Left colon (tissue), 2 donors: Measurements from ENCODE around the gene ZNF487. TPM values are rescaled to one million over a fixed set of nuclear protein-coding genes. Genes with fewer than 3 reads are reported as not detected.
A peak's percentile ranks its signal among the peaks of the same experiment; 100 is the strongest.
"Not testable (repeated sequence)": the region's sequence is repeated elsewhere in the genome, so short reads cannot be mapped to it uniquely, and the experiment has no call there.

Experiments
- ATAC-seq: fragments of 200-7000 bp; cut with Tn5 transposase; one replicate; pipeline ENCODE4 v1.9.1; 2020; ENCODE audit warnings: mild to moderate bottlenecking, moderate library complexity
- DNase-seq, 2 donors: peaks; one replicate each; pipeline ENCODE4 v3.0.0-alpha.2; 2020
- intact Hi-C, 2 donors: fragments of 100-400 bp; cut with DNase I in 1 of 2; cut with micrococcal nuclease in 1 of 2; formaldehyde crosslinking; loops; one replicate each; pipeline versions ENCODE4 v1.11.2 to v1.14.0; 2022; cut with DNase I, micrococcal nuclease
- total RNA-seq, 2 donors: library from RNA; stranded (reverse); fragmentation: NEBNext Ultra II Directional; extraction: Animal tissue kit (Norgen Biotek cat#: 25700); gene quantifications; one replicate each; pipeline ENCODE4 v1.2.1, GENCODE V29; 2021
- donor health status: DM: no; HTN: no; CAD: no.
- donor health status: DM: yes; HTN: yes; CAD: no.

Gene ZNF487
- total RNA-seq, 2 donors from 2014 or later: 5.2 to 5.9 TPM

DNA sequence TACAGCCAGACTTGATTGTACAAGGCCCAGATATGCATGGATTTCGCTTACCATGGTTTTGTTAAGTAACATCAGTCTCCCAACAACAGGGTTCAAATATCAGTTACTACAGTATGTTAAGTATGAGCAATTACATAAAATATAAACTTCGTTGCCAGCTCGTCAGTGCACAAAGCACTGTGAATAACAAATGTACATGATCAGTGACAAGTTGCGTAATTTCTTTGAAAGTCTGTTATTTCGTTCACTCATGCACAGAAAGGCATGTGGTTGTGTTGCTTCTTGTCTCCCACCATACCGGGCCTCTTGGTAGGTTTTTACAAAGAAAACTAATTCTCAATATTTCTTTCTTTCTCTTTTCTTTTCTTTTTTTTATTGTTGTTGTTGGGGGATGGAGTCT is 12.5 kb upstream of the ZNF487 start:
- no peak for ATAC-seq
- intact Hi-C loops: no loop called here
- no peak for DNase-seq

- intact Hi-C loops, DNase-seq, ATAC-seq: not testable (repeated sequence)
Observed at GRCh38 chr10:43426476-43426875, 10.4 kb upstream of the ZNF487 start.

DNA sequence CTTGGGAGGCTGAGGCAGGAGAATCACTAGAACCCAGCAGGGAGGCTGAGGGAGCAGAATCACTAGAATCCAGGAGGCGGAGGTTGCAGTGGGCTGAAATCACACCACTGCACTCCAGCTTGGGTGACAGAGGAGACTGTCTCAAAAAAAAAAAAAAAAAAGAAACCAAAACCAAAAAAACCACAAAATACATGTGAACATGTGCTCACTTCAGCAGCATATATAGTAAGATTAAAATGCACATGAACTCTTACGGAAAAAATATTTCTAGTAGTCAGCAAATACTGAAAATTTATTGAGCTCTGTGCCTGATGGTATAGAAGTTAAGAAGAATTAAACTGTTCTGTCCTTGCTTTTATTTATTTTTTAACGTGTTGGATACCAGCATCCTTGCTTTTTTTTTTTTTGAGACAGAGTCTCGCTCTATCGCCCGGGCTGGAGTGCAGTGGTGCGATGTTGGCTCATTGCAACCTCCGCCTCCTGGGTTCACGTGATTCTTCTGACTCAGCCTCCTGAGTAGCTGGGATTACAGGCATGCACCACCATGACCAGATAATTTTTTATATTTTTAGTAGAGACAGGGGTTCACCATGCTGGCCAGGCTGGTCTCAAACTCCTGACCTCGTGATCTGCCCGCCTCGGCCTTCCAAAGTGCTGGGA is 9.6 kb upstream of the ZNF487 start:
- ATAC-seq (no peak), DNase-seq (no peak)
- intact Hi-C loops: no loop called here

- no peak for ATAC-seq
- intact Hi-C loops: no loop called here
Observed at GRCh38 chr10:43430926-43431663, 5.8 kb upstream of the ZNF487 start.

GRCh38 chr10:43437141-43437870 is 395 bp downstream of the ZNF487 start:
- intact Hi-C loops: no loop called here
- ATAC-seq (peak; percentile 7), DNase-seq (no peak)

More at GRCh38 chr10:43430926-43431663, 5.8 kb upstream of the ZNF487 start:
- DNase-seq: no peak

DNA sequence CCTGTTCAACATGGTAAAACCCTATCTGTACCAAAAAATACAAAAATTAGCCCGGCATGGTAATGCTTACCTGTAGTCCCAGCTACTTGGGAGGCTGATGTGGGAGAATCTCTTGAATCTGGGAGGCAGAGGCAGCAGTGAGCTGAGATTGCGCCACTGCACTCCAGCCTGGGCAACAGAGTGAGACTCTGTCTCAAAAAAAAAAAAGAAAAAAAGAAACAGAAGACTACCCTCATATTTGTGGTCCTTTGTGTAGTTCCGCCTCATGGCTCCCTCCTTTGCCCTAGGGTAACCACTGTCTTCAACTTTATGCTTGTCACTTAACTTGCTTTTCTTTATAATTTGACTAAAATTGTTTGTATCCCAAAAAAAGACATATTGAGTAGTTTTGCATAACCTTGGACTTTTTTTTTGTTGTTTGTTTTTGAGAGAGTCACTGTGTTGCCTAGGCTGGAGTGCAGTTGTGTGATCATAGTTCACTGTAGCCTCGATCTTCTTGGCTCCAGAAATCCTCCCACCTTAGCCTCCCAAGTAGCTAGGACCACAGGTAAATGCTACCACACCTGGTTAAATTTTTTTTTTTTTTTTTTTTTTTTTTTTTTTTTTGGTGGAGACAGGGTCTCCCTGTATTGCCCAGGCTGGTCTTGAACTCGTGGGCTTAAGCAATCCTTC is 3.7 kb downstream of the ZNF487 start:
- intact Hi-C loops: no loop called here
- no peak for ATAC-seq
- DNase-seq: no peak

GRCh38 chr10:43444323-43444722 is 7.4 kb downstream of the ZNF487 start:
- DNase-seq (no peak), ATAC-seq (peak; percentile 51)
- intact Hi-C loops: no loop called here

DNA sequence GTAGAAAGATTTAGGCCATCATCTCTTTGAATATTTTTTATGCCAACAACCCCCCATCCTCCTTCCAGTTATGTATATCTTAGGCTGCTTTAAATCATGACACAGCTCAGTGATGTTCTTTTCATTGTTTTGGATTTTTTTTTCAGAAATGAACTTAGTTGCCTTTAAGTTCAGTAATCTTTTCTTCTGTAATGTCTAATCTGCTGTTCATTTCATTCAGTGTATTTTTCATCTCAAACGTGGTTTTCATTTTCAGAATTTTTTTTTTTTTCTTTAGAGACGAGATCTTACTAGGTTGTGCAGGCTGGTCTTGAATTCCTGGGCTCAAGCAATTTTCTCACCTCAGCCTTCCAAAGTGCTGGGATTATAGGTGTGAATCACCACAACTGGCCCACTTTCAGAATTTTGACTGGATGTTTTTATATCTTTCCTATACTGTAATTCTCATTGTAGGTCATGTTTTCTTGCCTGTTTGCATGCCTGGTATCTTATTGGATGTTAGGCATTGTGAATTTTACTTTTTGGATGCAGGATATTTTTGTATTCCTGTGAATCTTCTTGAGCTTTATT is 8.1 kb downstream of the ZNF487 start:
- ATAC-seq (no peak), DNase-seq (no peak)
- intact Hi-C loops: no loop called here

GRCh38 chr10:43446219-43447017 is 9.5 kb downstream of the ZNF487 start:
- intact Hi-C loops, DNase-seq, ATAC-seq: not testable (repeated sequence)

DNA sequence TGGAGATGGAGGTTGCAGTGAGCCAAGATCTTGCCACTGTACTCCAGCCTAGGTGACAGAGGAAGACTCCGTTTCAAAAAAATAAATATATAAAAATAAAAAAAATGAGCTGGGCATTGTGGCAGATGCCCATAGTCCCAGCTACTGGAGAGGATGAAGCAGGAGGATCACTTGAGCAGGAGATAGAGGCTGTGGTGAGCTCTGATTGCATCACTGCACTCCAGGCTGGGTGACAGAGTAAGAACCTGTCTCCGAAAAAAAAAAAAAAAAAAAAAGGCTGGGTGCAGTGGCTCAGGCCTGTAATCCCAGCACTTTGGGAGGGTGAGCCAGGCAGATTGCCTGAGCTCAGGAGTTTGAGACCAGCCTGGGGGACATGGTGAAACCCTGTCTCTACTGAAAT is 11.8 kb downstream of the ZNF487 start:
- DNase-seq: no peak
- no peak for ATAC-seq
- intact Hi-C loops: no loop called here

DNA sequence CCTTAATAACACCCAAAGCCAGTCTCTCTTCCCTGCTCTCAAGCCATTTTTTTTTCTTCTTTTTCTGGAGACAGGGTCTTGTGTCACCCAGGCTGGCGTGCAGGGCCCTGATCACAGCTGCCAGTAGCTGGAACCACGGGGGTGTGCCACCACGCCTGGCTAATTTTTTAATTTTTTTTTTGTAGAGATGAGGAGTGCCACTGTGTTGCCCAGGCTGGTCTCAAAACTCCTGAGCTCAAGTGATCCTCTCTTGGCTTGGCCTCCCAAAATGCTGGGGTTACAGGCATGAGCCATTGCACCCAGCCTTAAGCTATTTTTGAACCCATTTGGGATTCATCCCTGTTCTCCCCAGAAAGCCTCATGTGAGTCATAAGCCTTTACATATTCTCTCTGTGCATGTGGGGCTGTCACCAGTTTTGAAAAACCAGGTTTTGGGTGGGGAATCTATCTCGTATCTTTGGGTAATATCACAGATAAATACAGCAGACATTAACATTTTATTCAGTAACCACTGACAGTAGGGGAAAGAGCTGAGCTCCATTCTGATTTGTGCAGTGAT is 15.5 kb downstream of the ZNF487 start:
- intact Hi-C loops: no loop called here
- ATAC-seq (no peak), DNase-seq (no peak)

DNA sequence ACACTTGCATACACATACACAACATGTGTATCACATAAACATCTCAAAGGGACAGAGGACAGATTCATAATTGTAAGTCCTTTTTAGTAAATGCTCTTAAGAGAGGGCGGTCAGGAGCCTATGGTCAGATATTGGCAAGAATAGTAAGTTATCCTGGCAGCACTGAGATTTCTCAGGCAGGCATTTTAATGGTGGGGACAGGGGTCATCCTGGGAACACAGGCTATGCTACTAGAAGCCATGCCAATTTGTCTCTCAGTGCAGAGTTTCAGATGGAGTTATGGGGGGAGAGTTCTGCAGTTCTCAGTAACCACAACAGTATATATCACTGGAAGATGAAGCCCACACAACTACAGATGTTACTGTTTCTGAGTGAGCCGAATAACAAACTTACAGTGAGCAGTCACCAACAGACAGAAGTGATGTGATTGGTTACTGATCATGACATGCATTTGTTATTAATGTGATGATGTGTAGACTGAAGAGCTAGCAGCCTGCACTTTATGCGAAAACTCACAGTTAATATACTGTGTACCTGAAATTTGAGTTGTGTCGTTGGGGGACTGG is 16.4 kb downstream of the ZNF487 start:
- intact Hi-C loops: no loop called here
- ATAC-seq: no peak
- DNase-seq: no peak

GRCh38 chr10:43454025-43454424 is 17.1 kb downstream of the ZNF487 start:
- intact Hi-C loops, ATAC-seq: not testable (repeated sequence)
- DNase-seq: peak in 1 of 2 donors; percentile 23

DNA sequence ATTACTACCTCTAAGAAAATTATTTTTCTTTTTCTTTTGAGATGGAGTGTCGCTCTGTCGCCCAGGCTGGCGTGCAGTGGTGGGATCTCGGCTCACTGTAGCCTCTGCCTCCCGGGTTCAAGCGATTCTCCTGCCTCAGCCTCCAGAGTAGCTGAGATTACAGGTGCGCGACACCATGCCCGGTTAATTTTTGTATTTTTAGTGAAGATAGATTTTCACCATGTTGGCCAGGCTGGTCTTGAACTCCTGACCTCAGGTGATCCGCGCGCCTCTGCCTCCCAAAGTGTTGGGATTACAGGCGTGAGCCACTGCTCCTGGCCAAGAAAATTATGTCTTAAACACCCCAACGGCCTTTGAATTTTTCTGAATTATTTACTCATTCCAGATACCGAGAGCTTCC is 19.6 kb downstream of the ZNF487 start:
- intact Hi-C loops, DNase-seq, ATAC-seq: not testable (repeated sequence)

DNA sequence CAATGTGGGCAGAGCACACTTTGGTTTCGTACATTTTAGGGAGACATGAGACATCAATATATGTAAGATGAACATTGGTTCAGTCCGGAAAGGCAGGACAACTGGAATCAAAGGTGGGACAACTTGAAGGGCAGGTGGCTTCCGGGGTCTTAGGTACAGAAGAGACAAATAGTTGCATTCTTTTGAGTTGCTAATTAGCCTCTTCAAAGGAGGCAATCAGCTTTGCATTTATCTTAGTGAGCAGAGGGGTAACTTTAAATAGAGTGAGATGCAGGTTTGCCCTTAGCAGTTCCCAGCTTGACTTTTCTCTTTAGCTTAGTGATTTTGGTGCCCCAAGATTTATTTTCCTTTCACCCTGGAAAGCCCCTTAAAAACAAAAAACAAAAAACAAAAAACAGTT is 21.3 kb downstream of the ZNF487 start:
- no peak for ATAC-seq
- no peak for DNase-seq
- intact Hi-C loops: no loop called here

GRCh38 chr10:43461950-43462349 is 25.0 kb downstream of the ZNF487 start:
- DNase-seq: no peak
- intact Hi-C loops: loop anchor here in 1 of 2 donors (5.0 kb wide), 1 partner anchor 170 kb away; no protein-coding TSS in a partner anchor
- peak; percentile 86 for ATAC-seq

DNA sequence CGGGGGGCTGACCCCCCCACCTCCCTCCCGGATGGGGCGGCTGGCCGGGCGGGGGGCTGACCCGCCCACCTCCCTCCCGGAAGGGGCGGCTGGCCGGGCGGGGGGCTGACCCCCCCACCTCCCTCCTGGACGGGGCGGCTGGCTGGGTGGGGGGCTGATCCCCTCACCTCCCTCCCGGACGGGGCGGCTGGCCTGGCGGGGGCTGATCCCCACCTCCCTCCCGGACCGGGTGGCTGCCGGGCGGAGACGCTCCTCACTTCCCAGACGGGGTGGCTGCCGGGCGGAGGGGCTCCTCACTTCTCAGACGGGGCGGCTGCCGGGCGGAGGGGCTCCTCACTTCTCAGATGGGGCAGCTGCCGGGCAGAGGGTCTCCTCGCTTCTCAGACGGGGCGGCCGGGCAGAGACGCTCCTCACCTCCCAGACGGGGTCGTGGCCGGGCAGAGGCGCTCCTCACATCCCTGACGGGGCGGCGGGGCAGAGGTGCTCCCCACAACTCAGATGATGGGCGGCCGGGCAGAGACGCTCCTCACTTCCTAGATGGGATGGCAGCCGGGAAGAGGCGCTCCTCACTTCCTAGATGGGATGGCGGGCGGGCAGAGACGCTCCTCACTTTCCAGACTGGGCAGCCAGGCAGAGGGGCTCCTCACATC is 28.3 kb downstream of the ZNF487 start:
- ATAC-seq, intact Hi-C loops, DNase-seq: not testable (repeated sequence)
